ENCODE data around the gene PDXK. TPM values are rescaled to one million over a fixed set of nuclear protein-coding genes. Genes with fewer than 3 reads are reported as not detected.
"Not testable (repeated sequence)": the region's sequence is repeated elsewhere in the genome, so short reads cannot be mapped to it uniquely, and the experiment has no call there.

Gene PDXK
- polyA plus RNA-seq, 1 experiment: 129 TPM

GRCh38 chr21:43694437-43695079, 24.4 kb upstream of the PDXK start:
- H3K27me3 ChIP-seq (ENCODE audit: control insufficient read depth, insufficient read depth, low read length): no peaks in the 10 kb centered on the region
- H3K9me3 ChIP-seq (ENCODE audit: control insufficient read depth, insufficient read depth, low read length): no peaks in the 10 kb centered on the region; the same call in 1 of the 2 replicates
- ChIA-PET CTCF (interaction anchor here (0.8 kb wide), 1 partner anchor 34 kb away, joined by 4 read pairs; no protein-coding TSS in a partner anchor), POLR2A (no interaction called here)
- no peak for TF ChIP-seq CTCF (IDR thresholded peaks at IDR 0.05; ENCODE audit: low read depth, low read length)
- no peak overlapping the region for H3K27ac ChIP-seq (ENCODE audit: low read depth, low read length)
- no peak for DNase-seq (ENCODE audit: low read depth, low spot score)
- no peak overlapping the region for H3K4me3 ChIP-seq (ENCODE audit: low read depth, low read length)

DNA sequence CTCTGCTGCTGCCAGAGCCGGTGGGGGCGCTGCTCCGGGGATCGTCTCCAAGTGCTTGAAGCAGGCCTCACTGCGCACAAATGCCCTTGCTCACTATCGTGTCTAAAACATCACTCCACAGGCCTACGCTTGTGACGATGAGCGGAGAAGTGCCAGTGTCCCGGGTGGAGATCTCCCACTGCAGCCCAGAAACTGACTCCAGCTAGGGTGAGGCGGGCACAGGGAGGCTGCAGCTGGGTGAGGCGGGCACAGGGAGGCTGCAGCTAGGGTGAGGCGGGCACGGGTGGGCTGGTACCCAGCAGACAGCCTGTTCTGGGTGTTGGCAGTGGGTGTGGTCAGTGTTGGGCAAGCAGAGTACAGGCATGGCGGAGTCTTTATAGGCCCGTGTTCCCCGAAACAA, 22.7 kb upstream of the PDXK start:
- CTCF ChIA-PET: no interaction called here
- H3K9me3 ChIP-seq (ENCODE audit: control insufficient read depth, insufficient read depth, low read length): peaks cover 8% of the 10 kb centered on the region; the same call in 1 of the 2 replicates
- DNase-seq (ENCODE audit: low read depth, low spot score): no peak
- no peaks in the 10 kb centered on the region for H3K27me3 ChIP-seq (ENCODE audit: control insufficient read depth, insufficient read depth, low read length)
- POLR2A ChIA-PET: no interaction called here
- TF ChIP-seq CTCF (IDR thresholded peaks at IDR 0.05; ENCODE audit: low read depth, low read length): no peak
- H3K4me3 ChIP-seq (ENCODE audit: low read depth, low read length): no peak overlapping the region
- H3K27ac ChIP-seq (ENCODE audit: low read depth, low read length): no peak overlapping the region

- no peak for TF ChIP-seq CTCF (IDR thresholded peaks at IDR 0.05; ENCODE audit: low read depth, low read length)
- peaks cover 8% of the 10 kb centered on the region; the same call in 1 of the 2 replicates for H3K9me3 ChIP-seq (ENCODE audit: control insufficient read depth, insufficient read depth, low read length)
- DNase-seq (ENCODE audit: low read depth, low spot score): no peak
- ChIA-PET POLR2A (no interaction called here), CTCF (no interaction called here)
- no peak overlapping the region for H3K4me3 ChIP-seq (ENCODE audit: low read depth, low read length)
- no peaks in the 10 kb centered on the region for H3K27me3 ChIP-seq (ENCODE audit: control insufficient read depth, insufficient read depth, low read length)
- no peak overlapping the region for H3K27ac ChIP-seq (ENCODE audit: low read depth, low read length)
Observed at GRCh38 chr21:43697758-43698643, 20.9 kb upstream of the PDXK start.

DNA sequence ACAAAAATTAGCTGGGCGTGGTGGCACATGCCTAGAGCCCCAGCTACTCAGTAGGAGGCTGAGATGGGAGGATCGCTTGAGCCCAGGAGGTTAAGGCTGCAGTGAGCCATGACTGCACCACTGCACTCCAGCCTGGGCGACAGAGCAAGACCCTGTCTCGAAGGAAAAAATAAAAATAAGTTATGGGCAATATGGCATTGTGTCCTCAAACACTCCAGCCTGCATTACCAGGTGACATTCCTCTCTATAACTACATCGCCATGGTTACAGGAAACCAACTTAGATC, 19.5 kb upstream of the PDXK start:
- POLR2A ChIA-PET; H3K27me3 ChIP-seq (ENCODE audit: control insufficient read depth, insufficient read depth, low read length); H3K27ac ChIP-seq (ENCODE audit: low read depth, low read length); CTCF ChIA-PET; H3K4me3 ChIP-seq (ENCODE audit: low read depth, low read length); H3K9me3 ChIP-seq (ENCODE audit: control insufficient read depth, insufficient read depth, low read length); DNase-seq (ENCODE audit: low read depth, low spot score): not testable (repeated sequence)

GRCh38 chr21:43699933-43700599, 18.9 kb upstream of the PDXK start:
- no peak for DNase-seq (ENCODE audit: low read depth, low spot score)
- H3K4me3 ChIP-seq (ENCODE audit: low read depth, low read length): no peak overlapping the region
- POLR2A ChIA-PET: interaction anchor here (0.6 kb wide), 1 partner anchor 114 kb away, joined by 3 read pairs; no protein-coding TSS in a partner anchor
- CTCF ChIA-PET: no interaction called here
- H3K9me3 ChIP-seq (ENCODE audit: control insufficient read depth, insufficient read depth, low read length): peaks cover 8% of the 10 kb centered on the region; the same call in 1 of the 2 replicates
- H3K27ac ChIP-seq (ENCODE audit: low read depth, low read length): no peak overlapping the region
- no peak for TF ChIP-seq CTCF (IDR thresholded peaks at IDR 0.05; ENCODE audit: low read depth, low read length)
- no peaks in the 10 kb centered on the region for H3K27me3 ChIP-seq (ENCODE audit: control insufficient read depth, insufficient read depth, low read length)

All from AG04450 (cell line).